Spinal cord (tissue), 10 donors: Measurements from ENCODE around the gene RPRD2. TPM values are rescaled to one million over a fixed set of nuclear protein-coding genes. Genes with fewer than 3 reads are reported as not detected.

ENCODE experiments used
- DNase-seq, 6 donors: peaks; one replicate each; pipeline versions ENCODE4 v3.0.0 to v3.0.0-alpha.2; 2013 to 2015; ENCODE audit warnings: low spot score in 6 of 6, low read depth in 4 of 6
- H3K27ac ChIP-seq: one replicate; pipeline ENCODE4 v1.5.1; 2013; ENCODE audit warnings: low read depth, low read length, control low read depth
- H3K27me3 ChIP-seq: one replicate; pipeline ENCODE4 v1.6.1; 2013; ENCODE audit warnings: low read length; ENCODE audit not compliant: control insufficient read depth, insufficient read depth
- H3K36me3 ChIP-seq: one replicate; pipeline ENCODE4 v1.6.1; 2013; ENCODE audit warnings: low read length; ENCODE audit not compliant: control insufficient read depth, insufficient read depth
- H3K4me1 ChIP-seq: one replicate; pipeline ENCODE4 v1.6.1; 2013; ENCODE audit warnings: low read length; ENCODE audit not compliant: control insufficient read depth, insufficient read depth
- H3K4me3 ChIP-seq: one replicate; pipeline ENCODE4 v1.5.1; 2013; ENCODE audit warnings: low read depth, low read length, control low read depth
- H3K9me3 ChIP-seq: one replicate; pipeline ENCODE4 v1.6.1; 2013; ENCODE audit warnings: low read length; ENCODE audit not compliant: control insufficient read depth, insufficient read depth
- WGBS: methylation state at CpG from one replicate; pipeline ENCODE4 v1.1.5; 2013; ENCODE audit warnings: missing lambda C conversion rate; ENCODE audit not compliant: insufficient coverage; 5-methylcytosine and 5-hydroxymethylcytosine counted together
- polyA plus RNA-seq, 2 donors: library from polyadenylated mRNA; unstranded; fragments of 120-200 nt; gene quantifications; one replicate each; pipeline ENCODE4 v1.2.1, GENCODE V29; 2013; ENCODE audit not compliant: insufficient read length in 2 of 2
- total RNA-seq, 2 donors: library from RNA; depleted of rRNA in 1 of 2; stranded (reverse); fragments of 120-200 nt in 1 of 2; fragments of >200 nt in 1 of 2; gene quantifications; one replicate each; pipeline versions ENCODE4 v1.2.3 to v1.2.4, GENCODE V29; 2013 to 2014
- donor health status: healthy.

Gene RPRD2
- total and polyA plus RNA-seq, 4 donors: 17.0 to 35.9 (median 28.8) TPM

- H3K9me3 ChIP-seq: no peaks in the 10 kb centered on the region
- peaks cover 9% of the 10 kb centered on the region for H3K4me1 ChIP-seq
- H3K27ac ChIP-seq: peak within 1 kb of the TSS; percentile 69
- WGBS: 69% methylated on average over 5 of the region's 7 CpGs
- DNase-seq: no peak
- no peaks in the 10 kb centered on the region for H3K27me3 ChIP-seq
- no peak within 1 kb of the TSS for H3K4me3 ChIP-seq
- peaks cover 81% of the 10 kb centered on the region for H3K36me3 ChIP-seq
Observed at GRCh38 chr1:150507912-150508864, 144.2 kb downstream of the RPRD2 start, which contains the start of gene ECM1. TSS of gene ECM1 (plus strand) at chr1:150508109. CDS start at chr1:150508210, 101 bp downstream.

DNA sequence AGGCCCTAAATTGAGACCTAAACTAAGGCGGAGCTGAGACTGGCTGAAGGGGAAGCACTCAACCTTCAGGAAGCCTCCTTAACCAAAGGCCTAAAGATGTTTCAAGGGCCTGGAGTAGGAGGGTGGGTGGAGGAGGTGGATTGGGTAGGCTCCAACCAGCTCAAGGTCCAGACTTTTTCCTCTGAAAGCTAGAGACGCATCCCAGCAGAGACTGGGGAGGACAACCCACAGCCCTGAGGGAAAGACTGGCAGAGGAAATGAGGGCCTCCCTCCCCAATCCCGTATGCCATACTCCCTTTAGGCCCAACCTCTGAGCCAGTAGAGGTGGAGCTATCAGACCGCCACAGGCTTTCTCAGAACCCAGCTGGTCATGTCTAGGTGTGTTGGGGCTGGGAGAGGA is 145.0 kb downstream of the RPRD2 start:
- Histone ChIP-seq H3K4me3 (no peak overlapping the region), H3K4me1 (peaks cover 9% of the 10 kb centered on the region), H3K27ac (no peak overlapping the region), H3K27me3 (no peaks in the 10 kb centered on the region), H3K36me3 (peaks cover 79% of the 10 kb centered on the region), H3K9me3 (no peaks in the 10 kb centered on the region)
- 100% methylated on average over 1 of the region's 4 CpGs for WGBS
- DNase-seq: no peak

- Histone ChIP-seq H3K36me3 (peaks cover 55% of the 10 kb centered on the region), H3K27me3 (no peaks in the 10 kb centered on the region), H3K4me1 (peaks cover 26% of the 10 kb centered on the region), H3K4me3 (no peak overlapping the region), H3K9me3 (no peaks in the 10 kb centered on the region), H3K27ac (no peak overlapping the region)
- WGBS: 79% methylated on average over 12 of the region's 12 CpGs
- no peak for DNase-seq
Observed at GRCh38 chr1:150511551-150511950, 147.6 kb downstream of the RPRD2 start.

GRCh38 chr1:150511985-150512660 is 148.2 kb downstream of the RPRD2 start:
- Histone ChIP-seq H3K4me1 (peaks cover 29% of the 10 kb centered on the region), H3K4me3 (no peak overlapping the region), H3K36me3 (peaks cover 50% of the 10 kb centered on the region), H3K9me3 (no peaks in the 10 kb centered on the region), H3K27ac (no peak overlapping the region), H3K27me3 (no peaks in the 10 kb centered on the region)
- WGBS: 96% methylated on average over 17 of the region's 17 CpGs
- DNase-seq: no peak

DNA sequence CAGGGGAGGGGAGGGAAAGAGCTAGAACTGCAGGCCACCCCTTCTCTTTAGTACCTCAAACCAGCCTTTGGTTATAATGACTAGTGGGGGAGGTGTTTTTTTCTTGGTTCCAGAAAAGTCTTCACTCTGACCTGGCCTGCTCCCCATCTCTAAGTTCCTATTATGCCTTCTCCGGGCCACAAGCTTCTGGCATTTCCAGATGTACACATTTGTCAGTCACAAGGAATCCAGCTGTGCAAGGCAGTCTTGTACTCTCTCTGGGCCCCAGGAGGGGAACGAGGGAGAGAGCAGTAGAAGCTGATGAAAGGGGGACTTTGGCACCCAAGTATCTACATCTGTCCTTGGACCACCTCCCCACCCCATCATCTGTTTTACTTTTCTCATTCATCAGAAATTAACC is 148.9 kb downstream of the RPRD2 start:
- no peaks in the 10 kb centered on the region for H3K9me3 ChIP-seq
- 80% methylated on average over 1 of the region's 2 CpGs for WGBS
- H3K27me3 ChIP-seq: no peaks in the 10 kb centered on the region
- DNase-seq: no peak
- H3K36me3 ChIP-seq: peaks cover 45% of the 10 kb centered on the region
- H3K4me1 ChIP-seq: peaks cover 28% of the 10 kb centered on the region
- no peak overlapping the region for H3K4me3 ChIP-seq
- H3K27ac ChIP-seq: no peak overlapping the region

DNA sequence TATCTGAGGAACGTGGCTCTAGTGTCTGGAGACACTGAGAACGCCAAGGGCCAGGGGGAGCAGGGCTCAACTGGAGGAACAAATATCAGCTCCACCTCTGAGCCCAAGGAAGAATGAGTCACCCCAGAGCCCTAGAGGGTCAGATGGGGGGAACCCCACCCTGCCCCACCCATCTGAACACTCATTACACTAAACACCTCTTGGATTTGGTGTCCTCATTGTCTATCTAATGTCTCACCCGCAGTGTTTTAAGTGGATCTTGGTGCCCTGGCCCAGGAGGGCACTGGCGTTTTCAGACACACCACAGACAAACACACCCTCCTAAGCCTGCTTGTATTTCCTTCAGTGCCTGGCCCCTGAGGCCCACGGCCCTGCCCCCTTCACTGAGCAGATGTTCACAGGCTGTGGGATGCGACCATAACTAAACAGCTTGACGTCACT is 149.4 kb downstream of the RPRD2 start:
- Histone ChIP-seq H3K36me3 (peaks cover 40% of the 10 kb centered on the region), H3K4me3 (no peak overlapping the region), H3K27ac (no peak overlapping the region), H3K27me3 (no peaks in the 10 kb centered on the region), H3K4me1 (peaks cover 23% of the 10 kb centered on the region), H3K9me3 (no peaks in the 10 kb centered on the region)
- 73% methylated on average over 7 of the region's 7 CpGs for WGBS
- DNase-seq: no peak

DNA sequence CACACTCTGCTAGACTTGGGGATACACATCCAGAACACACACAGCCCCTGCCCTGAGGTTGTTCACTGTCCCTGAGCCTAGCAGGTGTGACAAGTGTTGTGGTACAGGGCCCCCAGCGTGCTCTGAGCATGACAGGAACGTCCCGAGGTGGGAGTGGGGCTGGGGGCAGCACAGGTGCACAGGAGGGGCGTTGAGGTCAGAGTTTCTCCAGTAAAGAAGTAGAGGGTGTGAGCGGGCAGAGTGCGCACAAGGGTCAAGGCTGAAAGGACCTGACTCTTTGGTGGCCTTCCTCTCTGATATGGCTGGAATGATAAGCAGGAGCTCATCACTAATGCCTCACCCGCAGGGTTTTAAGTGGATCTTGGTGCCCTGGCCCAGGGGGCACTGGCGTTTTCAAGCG is 150.3 kb downstream of the RPRD2 start:
- WGBS: 95% methylated on average over 9 of the region's 9 CpGs
- H3K27me3 ChIP-seq: no peaks in the 10 kb centered on the region
- H3K9me3 ChIP-seq: no peaks in the 10 kb centered on the region
- peaks cover 34% of the 10 kb centered on the region for H3K36me3 ChIP-seq
- no peak for DNase-seq
- no peak overlapping the region for H3K27ac ChIP-seq
- peaks cover 20% of the 10 kb centered on the region for H3K4me1 ChIP-seq
- no peak overlapping the region for H3K4me3 ChIP-seq

GRCh38 chr1:150514913-150515327 is 151.0 kb downstream of the RPRD2 start:
- Histone ChIP-seq H3K9me3 (no peaks in the 10 kb centered on the region), H3K4me1 (peaks cover 20% of the 10 kb centered on the region), H3K27me3 (no peaks in the 10 kb centered on the region), H3K4me3 (peak overlapping the region; percentile 87), H3K27ac (peak overlapping the region; percentile 90), H3K36me3 (peaks cover 28% of the 10 kb centered on the region)
- DNase-seq: no peak
- whole genome bisulfite sequencing: 15% methylated on average over 18 of the region's 21 CpGs

- Histone ChIP-seq H3K27me3 (no peaks in the 10 kb centered on the region), H3K9me3 (no peaks in the 10 kb centered on the region), H3K36me3 (peaks cover 24% of the 10 kb centered on the region), H3K27ac (peak within 1 kb of the TSS; percentile 90), H3K4me1 (peaks cover 20% of the 10 kb centered on the region), H3K4me3 (peak within 1 kb of the TSS; percentile 87)
- DNase-seq: peak; percentile 78 to 99 (median 92)
- WGBS: under 1% methylated on average over 53 of the region's 54 CpGs
Observed at GRCh38 chr1:150515328-150516049, 151.5 kb downstream of the RPRD2 start, which contains the start of gene FALEC. TSS of gene FALEC (plus strand) at chr1:150515752.
